Erythroblast (primary cell): ENCODE measurements around the gene WEE2.

Experiments used
- GATA1 ChIP-seq: IDR thresholded peaks from 2 replicates; pipeline ENCODE4 v1.6.1; 2011; ENCODE audit warnings: low read depth, mild to moderate bottlenecking, control low read depth, low read length, moderate library complexity
- POLR2A ChIP-seq: IDR thresholded peaks from 2 replicates; pipeline ENCODE4 v1.6.1; 2011; ENCODE audit warnings: mild to moderate bottlenecking, low read length

DNA sequence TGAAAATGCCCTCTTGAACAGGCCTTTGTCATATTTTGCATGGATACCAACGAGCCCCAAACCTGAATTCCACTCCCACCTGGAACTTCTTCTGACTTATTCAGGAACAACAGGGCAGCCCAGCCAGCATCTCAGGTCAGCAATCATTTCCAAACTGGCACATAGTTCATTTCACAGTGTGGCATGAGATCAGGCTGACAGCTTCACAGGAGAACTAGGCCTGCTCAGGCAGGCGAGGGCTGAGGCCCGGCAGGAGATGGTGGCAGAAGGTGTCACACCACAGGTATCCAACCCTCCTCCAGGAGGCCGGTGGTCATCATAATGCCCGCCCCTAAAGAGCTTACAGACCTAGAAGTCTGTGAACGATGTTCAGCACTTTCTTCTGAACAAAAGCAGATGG, 48.7 kb upstream of the WEE2 start:
- TF ChIP-seq POLR2A (no peak), GATA1 (no peak)
